CMK (cell line): ENCODE results near the gene SSR4.

Experiments
- DNase-seq: peaks from one replicate; pipeline ENCODE4 v3.0.0-alpha.2; 2010; ENCODE audit warnings: low read depth

SSR4 gene

GRCh38 chrX:153782313-153782712 lies 12.2 kb upstream of the SSR4 start:
- no peak for DNase-seq

GRCh38 chrX:153782871-153783270 lies 11.6 kb upstream of the SSR4 start:
- DNase-seq = no peak

- DNase-seq = no peak
These were observed 11.0 kb upstream of the SSR4 start for GRCh38 chrX:153783378-153784013.

GRCh38 chrX:153784325-153784967 lies 10.0 kb upstream of the SSR4 start:
- no peak for DNase-seq

- DNase-seq = no peak
These were observed 7.8 kb upstream of the SSR4 start for GRCh38 chrX:153786669-153787068.

- no peak for DNase-seq
These were observed 4.8 kb upstream of the SSR4 start for GRCh38 chrX:153789654-153790053.

GRCh38 chrX:153791104-153791852 lies 3.2 kb upstream of the SSR4 start:
- no peak for DNase-seq

- DNase-seq = no peak
These were observed 2.1 kb upstream of the SSR4 start for GRCh38 chrX:153792368-153792767.

GRCh38 chrX:153793291-153793690 lies 1.2 kb upstream of the SSR4 start:
- DNase-seq = no peak

GRCh38 chrX:153794897-153795816 lies 689 bp downstream of the SSR4 start:
- no peak for DNase-seq

- no peak for DNase-seq
These were observed 3.0 kb downstream of the SSR4 start for GRCh38 chrX:153797415-153798015.

- no peak for DNase-seq
These were observed 4.9 kb downstream of the SSR4 start for GRCh38 chrX:153799326-153799725.

- no peak for DNase-seq
These were observed 5.8 kb downstream of the SSR4 start for GRCh38 chrX:153800177-153800722.

- no peak for DNase-seq
These were observed 6.3 kb downstream of the SSR4 start for GRCh38 chrX:153800746-153801145.

- no peak for DNase-seq
These were observed 7.2 kb downstream of the SSR4 start for GRCh38 chrX:153801669-153802068.

- no peak for DNase-seq
These were observed 8.1 kb downstream of the SSR4 start for GRCh38 chrX:153802513-153803045.

GRCh38 chrX:153803211-153804099 lies 9.0 kb downstream of the SSR4 start:
- DNase-seq = no peak

GRCh38 chrX:153804100-153804595 lies 9.7 kb downstream of the SSR4 start:
- no peak for DNase-seq

GRCh38 chrX:153804621-153805020 lies 10.2 kb downstream of the SSR4 start:
- no peak for DNase-seq

GRCh38 chrX:153805436-153805835 lies 11.0 kb downstream of the SSR4 start:
- no peak for DNase-seq
